H1 (cell line): Measurements from ENCODE around the gene RNFT2. TPM values are rescaled to one million over a fixed set of nuclear protein-coding genes. Genes with fewer than 3 reads are reported as not detected.

ENCODE experiments used
- GTF2F1 ChIP-seq: IDR thresholded peaks from 2 replicates; pipeline ENCODE4 v1.6.1; 2012; ENCODE audit warnings: low read depth, low read length, improper control_type of control experiment, borderline replicate concordance
- KDM5A ChIP-seq: fragments of 200-600 bp; IDR thresholded peaks from 2 replicates; pipeline ENCODE4 v1.7.1; 2012; ENCODE audit warnings: mild to moderate bottlenecking, low read length, inconsistent platforms, mixed read lengths
- RNF2 ChIP-seq: fragments of 200-900, 300-1000 bp; sonication (generic); IDR thresholded peaks from 2 replicates; pipeline ENCODE4 v1.7.1; 2016; ENCODE audit warnings: borderline replicate concordance, low read depth, mild to moderate bottlenecking, antibody characterized with exemption, low read length; ENCODE audit not compliant: poor library complexity, severe bottlenecking; ENCODE audit errors: missing control alignments
- ZNF274 ChIP-seq: IDR thresholded peaks from 2 replicates; pipeline ENCODE4 v1.7.0; 2012; ENCODE audit warnings: low read length, borderline replicate concordance; ENCODE audit errors: extremely low read depth
- polyA plus RNA-seq, 7 experiments: library from polyadenylated mRNA; depleted of rRNA in 3 of 7; stranded (reverse) in 5 of 7; unstranded in 2 of 7; fragments of >200 nt in 5 of 7; fragments of 200-250 nt in 2 of 7; gene quantifications; 1 replicate in 5 of 7; 2 replicates in 1 of 7; 4 replicates in 1 of 7; pipeline versions ENCODE4 v1.2.1 to v1.2.3, GENCODE V29; 2011 to 2013; ENCODE audit warnings: missing spikeins in 2 of 7, mixed read lengths in 2 of 7
- total RNA-seq: library from RNA; stranded (reverse); fragmentation: NEBNext Ultra II Directional; extraction: Animal tissue kit (Norgen Biotek cat#: 25700); gene quantifications from 2 replicates; pipeline ENCODE4 v1.2.1, GENCODE V29; 2021

Gene RNFT2
- total and polyA plus RNA-seq, 2 of the 8 experiments (the other 6 are each of a cell fraction or from before 2014, with no cell fraction given) = 14.2 to 33.1 TPM

DNA sequence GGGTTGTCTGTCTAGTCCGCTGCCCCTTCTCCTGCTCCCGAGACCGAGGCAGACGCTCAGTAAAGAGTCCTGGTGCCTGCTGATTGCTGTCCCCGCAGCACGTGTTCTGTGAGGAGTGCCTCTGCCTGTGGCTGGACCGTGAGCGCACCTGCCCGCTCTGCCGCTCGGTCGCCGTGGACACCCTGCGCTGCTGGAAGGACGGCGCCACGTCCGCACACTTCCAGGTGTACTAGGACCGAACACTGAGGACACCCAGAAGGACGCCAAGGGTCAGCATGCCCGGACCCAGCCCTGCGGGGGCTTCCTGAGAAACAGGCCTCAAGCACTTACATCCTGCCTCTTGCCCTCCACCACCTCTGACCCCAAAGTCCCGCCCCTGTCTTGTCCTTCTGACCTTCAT is 111.1 kb downstream of the RNFT2 start (continued):
- TF ChIP-seq KDM5A (no peak), GTF2F1 (no peak), ZNF274 (no peak), RNF2 (no peak)
